ENCODE measurements around the gene TARP.

DNA sequence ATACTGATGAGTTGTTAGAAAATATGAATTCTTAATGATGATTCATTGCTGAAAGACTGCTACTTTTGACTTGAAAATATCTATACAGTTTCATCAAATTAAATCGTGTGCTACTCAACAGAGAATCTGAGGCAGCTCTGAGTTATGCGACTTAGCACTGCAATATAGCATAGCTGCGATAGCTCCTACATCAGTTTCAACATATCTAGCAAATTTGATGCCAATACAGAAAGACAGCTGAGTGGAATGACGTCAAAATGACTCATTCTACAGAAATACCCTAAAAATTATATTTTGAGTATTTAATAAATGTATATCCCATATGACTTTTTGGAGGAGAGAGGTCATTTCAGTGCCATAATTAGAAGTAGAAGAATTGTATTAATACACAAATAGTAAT lies 1.1 kb upstream of the TARP start:
- TF ChIP-seq, protein P1, sequence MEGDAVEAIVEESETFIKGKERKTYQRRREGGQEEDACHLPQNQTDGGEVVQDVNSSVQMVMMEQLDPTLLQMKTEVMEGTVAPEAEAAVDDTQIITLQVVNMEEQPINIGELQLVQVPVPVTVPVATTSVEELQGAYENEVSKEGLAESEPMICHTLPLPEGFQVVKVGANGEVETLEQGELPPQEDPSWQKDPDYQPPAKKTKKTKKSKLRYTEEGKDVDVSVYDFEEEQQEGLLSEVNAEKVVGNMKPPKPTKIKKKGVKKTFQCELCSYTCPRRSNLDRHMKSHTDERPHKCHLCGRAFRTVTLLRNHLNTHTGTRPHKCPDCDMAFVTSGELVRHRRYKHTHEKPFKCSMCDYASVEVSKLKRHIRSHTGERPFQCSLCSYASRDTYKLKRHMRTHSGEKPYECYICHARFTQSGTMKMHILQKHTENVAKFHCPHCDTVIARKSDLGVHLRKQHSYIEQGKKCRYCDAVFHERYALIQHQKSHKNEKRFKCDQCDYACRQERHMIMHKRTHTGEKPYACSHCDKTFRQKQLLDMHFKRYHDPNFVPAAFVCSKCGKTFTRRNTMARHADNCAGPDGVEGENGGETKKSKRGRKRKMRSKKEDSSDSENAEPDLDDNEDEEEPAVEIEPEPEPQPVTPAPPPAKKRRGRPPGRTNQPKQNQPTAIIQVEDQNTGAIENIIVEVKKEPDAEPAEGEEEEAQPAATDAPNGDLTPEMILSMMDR (IDR thresholded peaks at IDR 0.05; ENCODE audit: poor library complexity, severe bottlenecking), result no peak
- no peak for TF ChIP-seq EP300 (conservative IDR thresholded peaks at IDR 0.05; ENCODE audit: poor library complexity, severe bottlenecking)
- TF ChIP-seq POLR2AphosphoS5 (IDR thresholded peaks at IDR 0.05), result no peak
- no peak for TF ChIP-seq SMC3 (conservative IDR thresholded peaks at IDR 0.05; ENCODE audit: poor library complexity)
- no peak for TF ChIP-seq EZH2 (IDR thresholded peaks at IDR 0.05; ENCODE audit: borderline replicate concordance, insufficient read depth, low read length, poor library complexity, severe bottlenecking)
- no peak for TF ChIP-seq TAF1 (IDR thresholded peaks at IDR 0.05; ENCODE audit: low read depth)
- TF ChIP-seq MXI1 (conservative IDR thresholded peaks at IDR 0.05; ENCODE audit: poor library complexity, severe bottlenecking), result no peak
- no peak for TF ChIP-seq RAD21 (conservative IDR thresholded peaks at IDR 0.05)

Measured in neural cell (in vitro differentiated cells).